Parathyroid adenoma (tissue), 2 donors: ENCODE data around the gene MIF.
A peak's percentile ranks its signal among the peaks of the same experiment; 100 is the strongest.

Source experiments
- H2AFZ ChIP-seq: fragments of 300-600 bp; sonication (generic); one replicate; pipeline ENCODE4 v1.7.0; 2017; ENCODE audit warnings: antibody characterized with exemption, mild to moderate bottlenecking
- H3K27ac ChIP-seq: fragments of 300-600 bp; sonication (generic); one replicate; pipeline ENCODE4 v1.7.0; 2017
- H3K27me3 ChIP-seq: fragments of 300-600 bp; sonication (generic); one replicate; pipeline ENCODE4 v1.7.0; 2017; ENCODE audit warnings: low read length; ENCODE audit not compliant: control insufficient read depth, insufficient read depth
- H3K36me3 ChIP-seq: fragments of 300-600 bp; sonication (generic); one replicate; pipeline ENCODE4 v1.7.0; 2017; ENCODE audit warnings: low read length; ENCODE audit not compliant: control insufficient read depth, insufficient read depth
- H3K4me1 ChIP-seq: fragments of 300-600 bp; sonication (generic); one replicate; pipeline ENCODE4 v1.7.0; 2017; ENCODE audit warnings: control low read depth
- H3K4me2 ChIP-seq: fragments of 300-600 bp; sonication (generic); one replicate; pipeline ENCODE4 v1.7.0; 2017; ENCODE audit warnings: low read length
- H3K4me3 ChIP-seq: fragments of 300-600 bp; sonication (generic); one replicate; pipeline ENCODE4 v1.7.0; 2017; ENCODE audit warnings: low read depth, low read length
- H3K79me2 ChIP-seq: fragments of 300-600 bp; sonication (generic); one replicate; pipeline ENCODE4 v1.7.0; 2017; ENCODE audit warnings: control low read depth
- H3K9ac ChIP-seq: fragments of 300-600 bp; sonication (generic); one replicate; pipeline ENCODE4 v1.7.0; 2017; ENCODE audit warnings: mild to moderate bottlenecking
- H3K9me3 ChIP-seq: fragments of 300-600 bp; sonication (generic); one replicate; pipeline ENCODE4 v1.7.0; 2017; ENCODE audit warnings: low read length; ENCODE audit not compliant: control insufficient read depth
- TF ChIP-seq, protein P1 (sequence below): fragments of 300-600 bp; sonication (generic); IDR thresholded peaks from one replicate; pipeline ENCODE4 v1.7.0; 2017; ENCODE audit warnings: antibody characterized with exemption, mild to moderate bottlenecking
- donor health status: primary hyperparathyroidism.

The MIF gene

DNA sequence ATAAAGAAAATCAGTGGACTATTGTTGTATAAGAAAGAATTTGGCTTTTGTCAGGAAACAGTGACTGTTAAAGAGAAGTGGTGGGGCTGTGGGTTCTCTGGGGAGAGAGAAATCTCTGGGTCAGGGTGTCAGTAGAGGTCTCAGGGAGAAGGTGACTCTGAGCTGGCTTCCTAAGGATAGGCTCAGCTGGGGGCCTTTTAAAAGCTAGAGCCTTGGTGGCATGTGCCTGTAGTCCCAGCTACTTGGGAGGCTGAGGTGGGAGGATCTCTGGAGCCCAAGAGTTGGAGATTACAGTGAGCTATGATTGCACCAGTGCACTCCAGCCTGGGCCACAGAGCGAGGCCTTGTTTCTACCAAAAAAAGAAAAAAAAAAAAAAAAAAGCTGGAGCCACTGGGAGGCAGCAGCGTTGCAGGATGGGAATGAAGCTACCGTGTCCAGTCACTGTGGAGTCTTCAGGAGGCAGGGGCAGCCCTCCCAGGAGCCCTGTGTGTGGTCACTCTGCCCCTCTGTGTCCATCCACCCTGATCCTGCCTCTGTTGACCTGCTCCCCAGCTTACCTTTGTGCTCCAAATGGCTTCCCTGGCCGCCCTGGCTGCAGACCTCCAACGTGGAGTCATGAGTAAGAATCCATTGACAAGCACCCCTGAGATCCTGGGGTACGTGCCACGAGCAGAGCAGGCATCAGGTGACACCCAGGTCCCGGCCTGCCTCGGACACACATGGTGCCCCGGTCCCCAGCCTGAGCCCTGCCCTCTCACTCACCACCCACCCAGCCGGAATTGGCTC is 5.4 kb upstream of the MIF start:
- H3K36me3 ChIP-seq = no peaks in the 10 kb centered on the region
- no peak overlapping the region for H3K27ac ChIP-seq
- no peak overlapping the region for H3K9ac ChIP-seq
- no peak overlapping the region for H3K4me3 ChIP-seq
- TF ChIP-seq, protein P1, sequence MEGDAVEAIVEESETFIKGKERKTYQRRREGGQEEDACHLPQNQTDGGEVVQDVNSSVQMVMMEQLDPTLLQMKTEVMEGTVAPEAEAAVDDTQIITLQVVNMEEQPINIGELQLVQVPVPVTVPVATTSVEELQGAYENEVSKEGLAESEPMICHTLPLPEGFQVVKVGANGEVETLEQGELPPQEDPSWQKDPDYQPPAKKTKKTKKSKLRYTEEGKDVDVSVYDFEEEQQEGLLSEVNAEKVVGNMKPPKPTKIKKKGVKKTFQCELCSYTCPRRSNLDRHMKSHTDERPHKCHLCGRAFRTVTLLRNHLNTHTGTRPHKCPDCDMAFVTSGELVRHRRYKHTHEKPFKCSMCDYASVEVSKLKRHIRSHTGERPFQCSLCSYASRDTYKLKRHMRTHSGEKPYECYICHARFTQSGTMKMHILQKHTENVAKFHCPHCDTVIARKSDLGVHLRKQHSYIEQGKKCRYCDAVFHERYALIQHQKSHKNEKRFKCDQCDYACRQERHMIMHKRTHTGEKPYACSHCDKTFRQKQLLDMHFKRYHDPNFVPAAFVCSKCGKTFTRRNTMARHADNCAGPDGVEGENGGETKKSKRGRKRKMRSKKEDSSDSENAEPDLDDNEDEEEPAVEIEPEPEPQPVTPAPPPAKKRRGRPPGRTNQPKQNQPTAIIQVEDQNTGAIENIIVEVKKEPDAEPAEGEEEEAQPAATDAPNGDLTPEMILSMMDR = peak; percentile 11
- no peaks in the 10 kb centered on the region for H3K9me3 ChIP-seq
- H3K79me2 ChIP-seq = no peaks in the 10 kb centered on the region
- no peak overlapping the region for H3K4me2 ChIP-seq
- peaks cover 8% of the 10 kb centered on the region for H3K4me1 ChIP-seq
- H2AFZ ChIP-seq = no peak overlapping the region
- H3K27me3 ChIP-seq = no peaks in the 10 kb centered on the region

DNA sequence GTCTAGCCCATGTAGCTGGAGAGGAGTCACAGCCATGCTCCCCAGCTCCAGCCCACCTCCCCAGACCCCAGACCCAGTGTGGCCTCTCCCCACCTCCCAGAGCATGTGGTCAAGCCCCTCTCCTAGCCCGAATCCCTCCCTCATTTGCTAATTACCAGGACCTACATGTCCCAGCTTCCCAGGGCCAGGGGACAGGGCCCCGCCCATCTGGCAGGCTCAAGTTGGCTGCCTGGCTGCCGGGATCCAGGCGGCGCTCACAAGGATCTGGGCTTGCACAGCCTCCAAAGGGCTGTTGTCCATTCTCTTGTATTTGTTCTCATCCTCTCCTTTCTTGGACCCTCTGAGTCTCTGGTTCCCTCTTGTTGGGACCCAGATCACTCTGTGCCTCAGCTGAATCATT is 4.6 kb upstream of the MIF start:
- Histone ChIP-seq H3K27ac (no peak overlapping the region), H3K9me3 (no peaks in the 10 kb centered on the region), H3K9ac (no peak overlapping the region), H2AFZ (no peak overlapping the region), H3K27me3 (no peaks in the 10 kb centered on the region), H3K4me2 (no peak overlapping the region), H3K79me2 (no peaks in the 10 kb centered on the region), H3K4me1 (peaks cover 8% of the 10 kb centered on the region), H3K36me3 (no peaks in the 10 kb centered on the region), H3K4me3 (no peak overlapping the region)
- TF ChIP-seq, protein P1 = no peak

DNA sequence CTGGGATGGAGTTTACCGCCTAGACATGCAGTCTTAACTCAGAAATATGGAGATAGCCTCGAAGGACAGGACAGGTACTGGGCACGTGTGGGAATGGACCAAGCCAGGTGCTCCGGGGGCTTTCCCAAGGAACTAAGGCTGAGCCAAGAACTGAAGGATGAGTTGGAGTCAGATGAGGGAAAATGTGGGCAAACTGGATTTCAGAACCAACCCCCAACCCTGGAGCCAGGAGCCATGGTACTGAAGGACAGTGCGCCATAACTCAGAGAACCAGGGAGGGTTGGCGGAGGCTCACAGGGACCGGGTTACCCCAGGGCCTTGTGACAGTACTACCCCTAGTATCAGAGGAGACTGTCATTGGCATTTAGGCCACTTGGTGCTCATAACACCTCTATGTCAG is 2.5 kb upstream of the MIF start:
- TF ChIP-seq, protein P1 = no peak
- Histone ChIP-seq H3K9ac (no peak overlapping the region), H3K27ac (no peak overlapping the region), H3K79me2 (peaks cover 5% of the 10 kb centered on the region), H3K4me2 (no peak overlapping the region), H3K9me3 (no peaks in the 10 kb centered on the region), H3K27me3 (no peaks in the 10 kb centered on the region), H3K4me3 (no peak overlapping the region), H3K36me3 (no peaks in the 10 kb centered on the region), H2AFZ (no peak overlapping the region), H3K4me1 (peaks cover 14% of the 10 kb centered on the region)

DNA sequence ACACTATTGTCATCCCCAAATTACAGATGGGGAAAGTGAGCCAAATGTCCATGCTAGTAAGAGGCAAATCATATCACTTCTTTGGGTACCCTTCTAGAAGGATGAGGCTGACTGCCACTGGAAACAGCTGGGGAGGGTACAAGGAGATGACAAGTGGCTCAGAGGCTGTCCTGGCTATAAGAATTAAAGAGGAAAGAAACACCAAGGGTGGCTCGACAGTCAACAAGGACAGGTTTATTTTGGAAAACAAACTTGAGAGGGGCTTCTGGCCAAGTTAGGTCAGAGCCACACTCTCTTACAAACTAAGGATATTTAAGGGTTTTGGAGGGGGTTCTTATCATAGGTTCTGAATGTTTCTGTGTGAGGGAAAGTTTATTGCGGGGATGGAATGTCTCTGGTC is 2.1 kb upstream of the MIF start:
- Histone ChIP-seq H3K79me2 (peaks cover 5% of the 10 kb centered on the region), H3K4me1 (peaks cover 14% of the 10 kb centered on the region), H3K4me3 (no peak overlapping the region), H3K9me3 (no peaks in the 10 kb centered on the region), H3K27me3 (no peaks in the 10 kb centered on the region), H2AFZ (no peak overlapping the region), H3K27ac (no peak overlapping the region), H3K4me2 (no peak overlapping the region), H3K9ac (no peak overlapping the region), H3K36me3 (no peaks in the 10 kb centered on the region)
- TF ChIP-seq, protein P1 = no peak

DNA sequence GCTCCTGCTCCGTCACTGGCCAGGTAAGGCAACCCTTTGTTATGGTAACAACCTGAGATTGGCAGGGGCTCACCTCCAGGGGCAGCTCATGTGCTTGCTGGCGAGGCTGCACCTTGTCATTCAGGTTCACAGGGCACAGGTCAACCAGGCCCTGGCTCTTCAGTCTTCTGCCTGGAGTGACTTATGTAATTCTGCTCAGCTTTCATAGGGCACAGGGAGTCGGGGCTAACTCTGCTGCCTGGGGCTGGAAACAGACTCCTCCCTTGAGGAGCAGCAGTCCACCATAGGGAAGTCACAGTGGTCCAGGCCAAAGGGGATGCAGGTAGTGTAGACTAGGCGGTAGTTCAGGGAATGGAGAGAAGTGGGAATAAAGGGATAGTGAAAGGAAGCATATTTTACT is 1.5 kb upstream of the MIF start:
- Histone ChIP-seq H3K27ac (peak overlapping the region; percentile 49), H3K4me2 (no peak overlapping the region), H3K4me3 (no peak overlapping the region), H3K27me3 (no peaks in the 10 kb centered on the region), H3K79me2 (peaks cover 5% of the 10 kb centered on the region), H3K36me3 (no peaks in the 10 kb centered on the region), H3K4me1 (peaks cover 14% of the 10 kb centered on the region), H3K9ac (no peak overlapping the region), H3K9me3 (no peaks in the 10 kb centered on the region), H2AFZ (no peak overlapping the region)
- TF ChIP-seq, protein P1 = no peak
